Activated naive CD8-positive, alpha-beta T cell (primary cell): ENCODE measurements around the gene OPN3.

Experiments used
- H3K27ac Mint-ChIP-seq: one replicate; pipeline ENCODE4 v1.8.0; 2021; ENCODE audit warnings: mixed read lengths
- H3K27me3 Mint-ChIP-seq: one replicate; pipeline ENCODE4 v1.8.0; 2021; ENCODE audit warnings: mixed read lengths
- H3K36me3 Mint-ChIP-seq: one replicate; pipeline ENCODE4 v1.8.0; 2021; ENCODE audit warnings: mixed read lengths
- H3K4me1 Mint-ChIP-seq: one replicate; pipeline ENCODE4 v1.8.0; 2021; ENCODE audit warnings: low read depth, mixed read lengths
- H3K4me3 Mint-ChIP-seq: one replicate; pipeline ENCODE4 v1.8.0; 2021; ENCODE audit warnings: mild to moderate bottlenecking, mixed read lengths
- H3K9me3 Mint-ChIP-seq: one replicate; pipeline ENCODE4 v1.8.0; 2021; ENCODE audit warnings: low read depth, mixed read lengths

Gene OPN3

DNA sequence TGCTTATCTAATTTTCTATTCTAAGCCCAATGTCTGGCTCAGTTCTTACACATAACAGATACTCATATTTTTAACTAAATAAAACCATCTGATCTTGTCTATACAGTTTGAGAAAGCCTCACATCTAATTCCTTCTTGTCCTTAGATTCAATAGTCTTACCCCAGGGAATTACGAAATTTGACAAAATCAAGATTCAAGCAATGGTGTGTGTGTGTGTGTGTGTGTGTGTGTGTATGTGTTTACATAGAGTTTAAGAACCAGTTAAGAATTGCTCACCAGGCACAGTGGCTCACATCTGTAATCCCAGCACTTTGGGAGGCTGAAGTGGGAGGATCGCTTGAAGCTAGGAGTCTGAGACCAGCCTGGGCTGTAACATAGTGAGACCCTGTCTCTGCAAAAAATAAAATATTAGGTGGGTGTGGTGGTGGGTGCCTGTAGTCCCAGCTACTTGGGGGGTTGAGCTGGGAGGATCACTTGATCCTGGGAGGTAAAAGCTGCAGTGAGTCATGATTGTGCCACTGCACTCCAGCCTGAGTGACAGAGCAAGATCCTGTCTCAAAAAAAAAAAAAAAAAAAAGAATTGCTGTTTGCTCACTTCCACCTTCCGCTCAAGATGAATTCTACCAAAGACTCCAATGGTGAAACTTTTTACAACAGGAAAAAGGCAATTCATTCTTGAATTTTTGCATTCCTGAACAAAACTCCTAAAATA lies 18.1 kb upstream of the OPN3 start:
- H3K4me3 Mint-ChIP-seq = no peak overlapping the region
- no peak overlapping the region for H3K27ac Mint-ChIP-seq
- peaks cover 1% of the 10 kb centered on the region for H3K4me1 Mint-ChIP-seq
- H3K36me3 Mint-ChIP-seq = peaks cover 5% of the 10 kb centered on the region
- H3K9me3 Mint-ChIP-seq = no peaks in the 10 kb centered on the region
- no peaks in the 10 kb centered on the region for H3K27me3 Mint-ChIP-seq

DNA sequence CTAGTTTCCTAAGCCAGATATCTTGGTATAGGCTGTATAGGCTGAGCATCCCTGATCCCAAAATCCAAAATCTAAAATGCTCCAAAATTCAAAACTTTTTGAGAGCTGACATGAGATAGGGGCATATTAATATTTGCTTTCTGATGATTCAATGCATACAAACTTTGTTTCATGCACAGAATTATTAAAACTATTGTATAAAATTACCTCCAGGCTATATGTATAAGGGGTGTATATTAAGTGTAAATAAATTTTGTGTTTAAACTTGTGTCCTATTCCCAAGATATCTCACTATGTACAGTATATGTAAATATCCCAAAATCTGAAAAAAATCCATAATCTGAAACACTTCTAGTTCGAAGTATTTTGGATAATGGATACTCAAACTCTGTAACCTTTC lies 14.5 kb upstream of the OPN3 start:
- Mint-ChIP-seq H3K36me3 (peaks cover 5% of the 10 kb centered on the region), H3K27me3 (no peaks in the 10 kb centered on the region), H3K9me3 (peaks cover 2% of the 10 kb centered on the region), H3K27ac (no peak overlapping the region), H3K4me3 (no peak overlapping the region), H3K4me1 (peaks cover 1% of the 10 kb centered on the region)

DNA sequence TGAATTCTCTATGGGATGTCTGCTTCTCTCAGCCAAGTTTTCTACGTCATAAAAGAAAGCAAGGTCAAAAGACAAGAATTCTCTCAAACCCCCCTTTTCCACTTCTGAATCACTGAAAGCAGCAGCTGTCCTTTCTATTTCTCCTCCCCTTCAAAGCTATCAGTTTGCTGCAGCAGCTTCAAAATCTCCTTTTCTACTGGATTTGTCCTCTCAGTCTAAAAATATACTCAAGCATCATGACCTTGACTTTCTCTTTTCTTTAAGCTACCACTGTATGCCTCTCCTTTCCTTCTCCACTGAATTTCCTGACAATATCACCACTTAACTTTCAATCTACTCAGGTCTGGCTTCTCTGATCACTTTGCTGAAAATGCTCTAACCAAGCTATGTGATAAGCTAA lies 13.8 kb upstream of the OPN3 start:
- Mint-ChIP-seq H3K4me3 (no peak overlapping the region), H3K27me3 (no peaks in the 10 kb centered on the region), H3K4me1 (peaks cover 1% of the 10 kb centered on the region), H3K36me3 (peaks cover 5% of the 10 kb centered on the region), H3K9me3 (peaks cover 4% of the 10 kb centered on the region), H3K27ac (no peak overlapping the region)

DNA sequence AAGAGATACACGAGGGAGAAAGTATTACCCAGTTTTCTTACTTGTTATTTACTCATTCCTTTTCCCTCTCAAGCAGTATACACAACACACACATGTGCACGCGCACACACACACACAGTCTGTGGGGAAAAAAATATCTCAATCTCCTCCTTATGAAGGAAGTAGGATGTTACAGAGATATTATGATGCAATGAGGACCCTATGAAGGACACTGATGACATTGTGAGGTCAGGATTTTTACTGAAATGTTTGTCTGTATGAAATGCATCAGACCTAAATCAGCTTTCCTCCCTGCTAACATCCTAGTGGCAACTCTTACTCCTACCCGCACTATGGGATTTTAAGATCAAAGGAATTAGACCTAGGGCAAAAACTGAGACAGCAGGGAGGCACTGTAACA lies 11.8 kb upstream of the OPN3 start, which contains the start of gene WDR64:
Gene WDR64, plus strand, starts transcription at position 270 of the 400 bp plus-strand sequence. CDS start 204 bp downstream, outside the sequence.
- Mint-ChIP-seq H3K27ac (no peak within 1 kb of the TSS), H3K4me1 (peaks cover 1% of the 10 kb centered on the region), H3K27me3 (no peaks in the 10 kb centered on the region), H3K4me3 (no peak within 1 kb of the TSS), H3K36me3 (peaks cover 5% of the 10 kb centered on the region), H3K9me3 (peaks cover 4% of the 10 kb centered on the region)

- Mint-ChIP-seq H3K9me3 (peaks cover 4% of the 10 kb centered on the region), H3K4me3 (no peak overlapping the region), H3K4me1 (peaks cover 3% of the 10 kb centered on the region), H3K36me3 (no peaks in the 10 kb centered on the region), H3K27ac (no peak overlapping the region), H3K27me3 (no peaks in the 10 kb centered on the region)
Observed at GRCh38 chr1:241648159-241648558, 8.0 kb upstream of the OPN3 start.

- no peaks in the 10 kb centered on the region for H3K36me3 Mint-ChIP-seq
- H3K4me1 Mint-ChIP-seq = peaks cover 3% of the 10 kb centered on the region
- no peak overlapping the region for H3K27ac Mint-ChIP-seq
- no peak overlapping the region for H3K4me3 Mint-ChIP-seq
- H3K9me3 Mint-ChIP-seq = peaks cover 4% of the 10 kb centered on the region
- no peaks in the 10 kb centered on the region for H3K27me3 Mint-ChIP-seq
Observed at GRCh38 chr1:241647658-241648057, 7.5 kb upstream of the OPN3 start.

DNA sequence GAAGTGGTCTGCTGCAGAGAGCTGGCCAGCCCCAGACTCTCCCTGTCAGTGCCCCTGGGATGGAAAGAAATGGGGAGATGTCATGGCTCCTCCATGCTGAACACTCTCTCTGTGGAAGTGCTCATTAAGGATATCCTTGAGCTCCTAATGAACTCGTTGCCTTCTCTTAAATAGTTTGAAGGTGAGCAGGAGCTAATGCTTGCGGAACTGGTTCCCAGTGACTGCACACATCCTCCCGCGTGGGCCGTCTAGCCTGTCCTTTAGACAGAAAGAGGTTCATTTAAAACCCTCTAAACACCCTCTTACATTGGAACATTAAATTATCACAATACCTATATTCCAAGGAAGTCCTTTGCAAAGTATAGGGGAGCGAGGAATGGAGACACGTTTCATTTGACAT lies 6.0 kb upstream of the OPN3 start:
- Mint-ChIP-seq H3K27me3 (no peaks in the 10 kb centered on the region), H3K9me3 (peaks cover 4% of the 10 kb centered on the region), H3K36me3 (no peaks in the 10 kb centered on the region), H3K4me3 (no peak overlapping the region), H3K27ac (no peak overlapping the region), H3K4me1 (peaks cover 4% of the 10 kb centered on the region)

- Mint-ChIP-seq H3K9me3 (peaks cover 4% of the 10 kb centered on the region), H3K4me1 (peaks cover 11% of the 10 kb centered on the region), H3K4me3 (no peak overlapping the region), H3K27me3 (no peaks in the 10 kb centered on the region), H3K27ac (no peak overlapping the region), H3K36me3 (no peaks in the 10 kb centered on the region)
Observed at GRCh38 chr1:241645199-241645598, 5.0 kb upstream of the OPN3 start.

DNA sequence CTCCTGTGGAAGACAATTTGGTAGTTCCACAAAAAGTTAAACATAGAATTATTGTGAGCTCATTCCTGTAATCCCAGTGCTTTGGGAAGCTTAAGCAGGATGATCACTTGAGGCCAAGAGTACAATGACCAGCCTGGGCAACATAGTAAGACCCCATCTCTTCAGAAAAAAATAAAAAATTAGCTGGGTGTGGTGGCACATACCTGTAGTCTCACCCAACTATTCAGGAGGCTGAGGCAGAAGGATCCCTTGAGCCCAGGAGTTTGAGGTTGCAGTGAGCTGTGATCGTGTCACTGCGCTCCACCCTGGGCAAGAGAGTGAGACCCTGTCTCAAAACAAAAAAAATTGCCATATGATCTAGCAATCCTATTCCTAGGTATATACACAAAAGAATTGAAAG lies 4.1 kb upstream of the OPN3 start:
- Mint-ChIP-seq H3K9me3 (no peaks in the 10 kb centered on the region), H3K27me3 (no peaks in the 10 kb centered on the region), H3K36me3 (no peaks in the 10 kb centered on the region), H3K4me3 (no peak overlapping the region), H3K4me1 (peaks cover 12% of the 10 kb centered on the region), H3K27ac (no peak overlapping the region)

GRCh38 chr1:241642593-241642944 lies 2.4 kb upstream of the OPN3 start:
- H3K4me1 Mint-ChIP-seq = peaks cover 28% of the 10 kb centered on the region
- no peak overlapping the region for H3K27ac Mint-ChIP-seq
- H3K9me3 Mint-ChIP-seq = no peaks in the 10 kb centered on the region
- H3K27me3 Mint-ChIP-seq = no peaks in the 10 kb centered on the region
- peaks cover 4% of the 10 kb centered on the region for H3K36me3 Mint-ChIP-seq
- no peak overlapping the region for H3K4me3 Mint-ChIP-seq

GRCh38 chr1:241641773-241642592 lies 1.8 kb upstream of the OPN3 start:
- Mint-ChIP-seq H3K4me3 (peak overlapping the region; percentile 18), H3K9me3 (no peaks in the 10 kb centered on the region), H3K4me1 (peaks cover 33% of the 10 kb centered on the region), H3K36me3 (peaks cover 4% of the 10 kb centered on the region), H3K27me3 (no peaks in the 10 kb centered on the region), H3K27ac (peak overlapping the region; percentile 36)

- Mint-ChIP-seq H3K27ac (peak overlapping the region; percentile 85), H3K4me1 (peaks cover 40% of the 10 kb centered on the region), H3K9me3 (no peaks in the 10 kb centered on the region), H3K27me3 (no peaks in the 10 kb centered on the region), H3K36me3 (peaks cover 4% of the 10 kb centered on the region), H3K4me3 (peak overlapping the region; percentile 84)
Observed at GRCh38 chr1:241640867-241641622, 876 bp upstream of the OPN3 start.

- H3K27me3 Mint-ChIP-seq = no peaks in the 10 kb centered on the region
- H3K4me1 Mint-ChIP-seq = peaks cover 52% of the 10 kb centered on the region
- no peaks in the 10 kb centered on the region for H3K9me3 Mint-ChIP-seq
- H3K27ac Mint-ChIP-seq = peak overlapping the region; percentile 76
- peaks cover 14% of the 10 kb centered on the region for H3K36me3 Mint-ChIP-seq
- peak overlapping the region; percentile 89 for H3K4me3 Mint-ChIP-seq
Observed at GRCh38 chr1:241639623-241640148, 483 bp downstream of the OPN3 start.

DNA sequence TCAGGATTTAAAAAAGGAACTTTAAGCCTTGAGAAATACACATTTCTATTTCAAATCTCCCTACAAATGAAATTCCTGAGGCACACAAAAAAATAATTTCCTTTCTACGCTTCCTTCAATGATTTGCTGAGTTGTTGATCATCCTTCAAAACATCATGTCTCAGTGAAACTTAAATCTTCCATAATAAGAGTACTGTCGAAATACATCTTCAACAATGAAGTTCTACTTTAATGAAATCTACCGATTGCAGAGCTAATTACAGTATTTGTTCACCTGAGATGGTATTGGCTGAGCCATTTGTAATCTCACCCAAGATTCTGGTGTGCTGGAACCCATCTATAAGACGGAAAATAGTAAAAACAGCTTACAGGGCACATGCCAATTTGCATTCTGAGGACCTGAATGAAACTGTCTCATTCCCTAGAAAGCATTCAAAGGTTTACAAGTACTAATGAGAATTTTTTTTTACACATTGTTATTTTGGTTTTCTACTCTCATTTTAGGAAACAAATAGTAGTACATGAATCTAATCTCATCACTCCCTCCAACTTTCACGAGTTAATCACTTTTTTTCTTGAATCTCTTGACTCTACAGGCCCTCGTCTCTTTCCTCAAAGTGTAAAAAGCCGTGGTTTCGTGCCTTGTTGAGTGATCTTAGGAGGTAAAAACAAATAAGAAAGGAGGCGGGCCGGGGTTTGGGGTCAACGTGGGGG lies 1.1 kb downstream of the OPN3 start:
- Mint-ChIP-seq H3K27me3 (no peaks in the 10 kb centered on the region), H3K27ac (peak overlapping the region; percentile 76), H3K4me1 (peaks cover 57% of the 10 kb centered on the region), H3K36me3 (peaks cover 19% of the 10 kb centered on the region), H3K4me3 (peak overlapping the region; percentile 89), H3K9me3 (no peaks in the 10 kb centered on the region)
